GM12872 (cell line): Measurements from ENCODE around the gene CARS2.

Source experiments
- TF ChIP-seq, protein P1 (sequence below): IDR thresholded peaks from 3 replicates; pipeline ENCODE4 v1.5.1; 2011; ENCODE audit warnings: low read depth, mild to moderate bottlenecking, low read length, moderate library complexity; ENCODE audit not compliant: insufficient read depth

The CARS2 gene

DNA sequence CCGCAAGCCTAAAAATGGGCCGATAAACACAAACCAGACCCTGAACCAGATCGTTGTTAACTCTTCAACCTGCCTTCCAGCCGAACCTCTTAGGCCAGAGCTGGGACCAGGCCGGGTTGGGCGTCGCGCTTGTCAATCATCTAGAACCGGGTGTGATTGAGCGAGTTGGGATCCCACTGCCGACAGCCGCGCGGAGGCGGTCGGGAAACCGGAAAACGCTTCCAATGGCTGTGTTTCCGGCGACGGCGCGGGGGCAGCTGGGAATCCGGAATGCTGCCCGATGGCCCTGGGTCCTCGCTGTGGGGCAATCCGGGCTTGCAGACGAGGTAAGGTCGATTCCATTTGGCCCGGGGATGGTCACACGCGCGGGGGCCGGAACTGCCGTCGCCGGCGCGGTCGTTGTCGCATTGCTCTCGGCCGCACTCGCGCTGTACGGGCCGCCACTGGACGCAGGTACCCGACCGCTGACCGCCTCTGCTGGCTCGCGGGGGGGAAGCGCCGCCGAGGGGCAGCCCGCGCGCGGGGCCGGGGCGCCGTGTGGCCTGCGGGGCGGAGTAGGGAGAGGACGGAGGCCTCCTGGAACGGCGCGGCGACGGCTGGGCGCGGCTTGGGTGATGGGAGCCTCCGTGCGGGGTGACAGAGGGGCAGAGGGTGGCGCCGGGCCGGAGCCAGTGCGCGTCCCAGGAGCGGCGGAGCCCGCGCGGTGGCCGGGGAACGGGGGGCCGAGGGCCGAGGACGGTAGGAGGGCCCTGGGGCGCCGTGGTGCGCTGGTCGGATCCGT lies 90.4 kb downstream of the CARS2 start, which contains the start of gene NAXD:
TSS of gene NAXD (plus strand) at position 224 of the 781 bp plus-strand sequence. CDS start at position 281, 57 bp downstream.
- TF ChIP-seq, protein P1, sequence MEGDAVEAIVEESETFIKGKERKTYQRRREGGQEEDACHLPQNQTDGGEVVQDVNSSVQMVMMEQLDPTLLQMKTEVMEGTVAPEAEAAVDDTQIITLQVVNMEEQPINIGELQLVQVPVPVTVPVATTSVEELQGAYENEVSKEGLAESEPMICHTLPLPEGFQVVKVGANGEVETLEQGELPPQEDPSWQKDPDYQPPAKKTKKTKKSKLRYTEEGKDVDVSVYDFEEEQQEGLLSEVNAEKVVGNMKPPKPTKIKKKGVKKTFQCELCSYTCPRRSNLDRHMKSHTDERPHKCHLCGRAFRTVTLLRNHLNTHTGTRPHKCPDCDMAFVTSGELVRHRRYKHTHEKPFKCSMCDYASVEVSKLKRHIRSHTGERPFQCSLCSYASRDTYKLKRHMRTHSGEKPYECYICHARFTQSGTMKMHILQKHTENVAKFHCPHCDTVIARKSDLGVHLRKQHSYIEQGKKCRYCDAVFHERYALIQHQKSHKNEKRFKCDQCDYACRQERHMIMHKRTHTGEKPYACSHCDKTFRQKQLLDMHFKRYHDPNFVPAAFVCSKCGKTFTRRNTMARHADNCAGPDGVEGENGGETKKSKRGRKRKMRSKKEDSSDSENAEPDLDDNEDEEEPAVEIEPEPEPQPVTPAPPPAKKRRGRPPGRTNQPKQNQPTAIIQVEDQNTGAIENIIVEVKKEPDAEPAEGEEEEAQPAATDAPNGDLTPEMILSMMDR, result no peak

DNA sequence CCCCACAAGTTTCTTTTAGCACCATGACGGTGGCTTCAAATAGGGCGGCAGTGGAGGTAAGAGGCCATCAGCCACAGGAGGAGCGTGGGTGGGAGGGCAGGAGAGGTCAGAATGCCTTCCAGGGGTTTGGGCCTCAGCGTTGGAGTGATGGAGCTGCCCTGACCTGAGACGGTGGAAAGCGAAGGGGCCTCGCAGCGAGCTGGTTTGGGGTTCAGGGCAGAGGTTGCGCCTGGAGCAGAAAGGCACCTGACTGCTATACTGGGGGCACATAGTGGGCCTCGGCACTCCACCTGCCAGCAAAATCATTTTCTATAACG lies 91.0 kb downstream of the CARS2 start:
- TF ChIP-seq, protein P1, result no peak

DNA sequence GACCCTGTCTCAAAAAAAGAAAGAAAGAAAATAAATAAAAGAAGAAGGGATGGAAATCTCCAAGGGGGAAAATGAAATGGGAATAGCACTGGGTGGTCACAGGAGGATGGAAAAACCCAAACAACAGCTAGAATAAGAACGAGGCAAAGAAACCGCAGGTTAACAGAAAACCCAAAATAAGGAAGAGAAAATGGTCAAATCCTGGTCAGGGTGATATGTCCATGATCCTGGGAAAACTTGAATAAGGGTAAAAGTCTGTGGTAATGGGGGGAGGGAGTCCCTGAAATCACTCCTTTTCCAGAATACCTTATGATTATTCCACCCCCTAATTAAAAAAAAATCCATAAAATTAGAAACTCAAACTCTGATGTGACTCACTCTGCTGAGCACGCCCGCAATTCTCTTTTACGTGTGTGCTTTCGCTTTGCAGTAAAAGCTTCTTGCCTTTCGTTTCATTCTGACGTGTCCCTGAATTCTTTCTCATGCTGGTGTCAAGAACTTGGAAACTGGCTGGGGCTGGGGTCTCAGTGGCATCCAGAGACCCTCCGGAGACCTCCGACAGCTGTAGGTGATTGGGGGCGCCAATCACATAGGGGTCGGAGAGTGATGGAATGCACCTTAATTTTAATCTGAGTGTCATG lies 94.8 kb downstream of the CARS2 start:
- TF ChIP-seq, protein P1, result no peak

DNA sequence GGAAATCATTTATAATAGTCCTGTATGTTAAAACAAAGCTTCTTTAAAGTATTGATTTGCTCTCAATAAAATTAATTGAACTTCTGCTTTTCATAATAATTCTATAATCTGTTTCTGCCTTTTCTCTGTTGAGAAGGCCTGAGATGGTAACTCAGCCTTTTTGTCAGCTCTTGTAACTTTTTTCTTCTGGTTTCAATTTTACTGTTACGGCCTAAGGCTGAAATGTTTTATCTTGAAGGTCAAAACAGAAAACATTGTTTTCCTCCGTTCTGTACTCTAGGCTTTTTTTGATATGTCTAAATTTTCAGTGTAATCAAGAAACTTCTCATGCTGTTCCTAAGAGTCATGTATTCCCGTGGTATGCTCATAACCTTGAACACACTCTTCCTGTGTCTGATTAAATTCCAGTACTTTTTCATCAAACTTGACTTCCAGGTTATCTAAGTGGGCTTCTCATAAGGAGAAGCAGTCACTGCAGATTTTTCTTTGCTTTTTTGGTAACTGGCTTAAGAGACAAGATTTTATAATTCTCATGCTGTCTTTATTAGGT lies 98.2 kb downstream of the CARS2 start:
- TF ChIP-seq, protein P1, result no peak

DNA sequence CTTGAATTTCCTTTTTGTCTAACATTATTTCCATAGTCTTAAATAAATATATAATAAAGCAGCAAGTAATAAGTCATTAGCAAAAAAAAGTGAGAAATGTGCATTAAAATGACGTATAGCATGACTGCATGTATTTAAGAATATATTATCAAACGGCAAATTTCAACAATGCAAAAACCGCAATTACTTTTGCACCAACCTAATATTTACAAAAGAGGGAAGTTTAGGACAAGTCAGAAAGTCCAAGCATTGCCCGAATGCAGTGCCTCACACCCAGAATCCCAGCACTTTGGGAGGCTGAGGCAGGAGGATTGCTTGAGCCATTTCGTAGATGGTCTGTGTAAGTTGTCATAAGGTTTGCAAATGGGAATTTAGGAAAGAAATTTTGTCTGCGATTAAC lies 100.8 kb downstream of the CARS2 start:
- TF ChIP-seq, protein P1, result no peak

DNA sequence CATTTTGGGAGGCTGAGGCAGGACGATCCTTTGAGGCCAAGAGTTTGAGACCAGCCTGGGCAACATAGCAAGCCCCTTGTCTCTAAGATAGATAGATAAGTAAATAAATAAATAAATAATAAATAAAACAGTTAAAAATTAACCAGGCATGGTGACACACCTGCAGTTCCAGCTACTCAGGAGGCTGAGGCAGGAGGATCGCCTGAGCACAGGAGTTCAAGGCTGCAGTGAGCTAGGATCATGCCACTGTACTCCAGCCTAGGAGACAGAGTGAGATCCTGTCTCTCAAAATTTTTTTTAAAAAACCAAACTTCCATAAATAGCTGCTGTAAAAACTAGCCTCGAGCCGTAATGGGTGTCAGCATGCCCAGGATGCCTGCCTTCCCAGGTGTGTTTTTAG lies 104.9 kb downstream of the CARS2 start:
- TF ChIP-seq, protein P1, result no peak

DNA sequence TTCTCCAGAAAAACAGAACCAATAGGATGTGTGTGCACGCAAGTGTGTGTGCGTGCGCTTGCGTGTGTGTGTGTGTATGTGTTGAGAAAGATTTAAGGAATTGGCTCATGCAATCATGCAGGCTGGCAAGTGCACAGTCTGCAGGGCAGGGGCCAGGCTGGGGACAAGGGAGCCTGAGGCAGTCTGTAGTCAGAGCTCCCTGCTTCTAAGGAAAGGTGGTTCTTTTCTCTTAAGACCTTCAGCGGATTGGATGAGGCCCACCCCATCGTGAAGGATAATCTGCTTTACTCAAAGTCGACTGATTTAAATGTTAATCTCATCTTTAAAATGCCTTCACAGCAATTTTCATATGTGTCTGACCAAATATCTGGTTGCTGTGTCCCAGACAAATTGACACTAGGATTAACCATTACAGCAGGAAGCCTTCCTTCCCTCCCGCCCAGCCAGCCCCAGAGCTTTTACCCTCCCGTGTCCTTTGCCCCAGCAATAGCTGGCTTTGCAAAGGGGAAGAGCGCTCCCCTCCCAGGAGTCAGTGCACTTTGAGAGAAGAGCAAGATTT lies 105.6 kb downstream of the CARS2 start:
- TF ChIP-seq, protein P1, result no peak
